MM.1S (cell line): ENCODE measurements around the gene KAT6B.

Source experiments
- DNase-seq: peaks from one replicate; pipeline ENCODE4 v3.0.0-alpha.2; 2015
- H2AFZ ChIP-seq: fragments of 300-600 bp; sonication (generic); 2 replicates; pipeline ENCODE4 v1.6.0; 2016; ENCODE audit warnings: antibody characterized with exemption, low read length
- H3F3A ChIP-seq: fragments of 300-600 bp; sonication (generic); 2 replicates; pipeline ENCODE4 v1.6.1; 2016; ENCODE audit warnings: mild to moderate bottlenecking, antibody characterized with exemption, low read length, moderate library complexity, mixed read lengths; ENCODE audit not compliant: insufficient read depth
- H3K27ac ChIP-seq: fragments of 300-600 bp; sonication (generic); 2 replicates; pipeline ENCODE4 v1.5.1; 2016; ENCODE audit warnings: mild to moderate bottlenecking, low read length
- H3K27me3 ChIP-seq: fragments of 300-600 bp; sonication (generic); replicated peaks from 2 replicates; pipeline ENCODE4 v1.6.0; 2016; ENCODE audit warnings: low read length; ENCODE audit not compliant: insufficient read depth
- H3K36me3 ChIP-seq: fragments of 300-600 bp; sonication (generic); replicated peaks from 2 replicates; pipeline ENCODE4 v1.6.1; 2016; ENCODE audit warnings: mild to moderate bottlenecking, low read length, mixed read lengths; ENCODE audit not compliant: insufficient read depth
- H3K4me1 ChIP-seq: fragments of 300-600 bp; sonication (generic); 2 replicates; pipeline ENCODE4 v1.6.1; 2016; ENCODE audit warnings: low read length, mixed read lengths
- H3K4me2 ChIP-seq: fragments of 300-600 bp; sonication (generic); 2 replicates; pipeline ENCODE4 v1.6.0; 2016; ENCODE audit warnings: low read depth, low read length
- H3K4me3 ChIP-seq: fragments of 300-600 bp; sonication (generic); 2 replicates; pipeline ENCODE4 v1.5.1; 2016; ENCODE audit warnings: low read length, mixed read lengths
- H3K79me2 ChIP-seq: fragments of 300-600 bp; sonication (generic); 2 replicates; pipeline ENCODE4 v1.6.1; 2016; ENCODE audit warnings: mixed run types, low read length, mixed read lengths
- H3K9ac ChIP-seq: fragments of 300-600 bp; sonication (generic); 2 replicates; pipeline ENCODE4 v1.6.1; 2016; ENCODE audit warnings: low read length, mixed read lengths
- H3K9me2 ChIP-seq: fragments of 300-600 bp; sonication (generic); replicated peaks from 2 replicates; pipeline ENCODE4 v1.6.1; 2016; ENCODE audit warnings: mild to moderate bottlenecking, low read length, mixed read lengths; ENCODE audit not compliant: insufficient read depth
- H3K9me3 ChIP-seq: fragments of 300-600 bp; sonication (generic); replicated peaks from 2 replicates; pipeline ENCODE4 v1.6.1; 2016; ENCODE audit warnings: mild to moderate bottlenecking, low read length, mixed read lengths; ENCODE audit not compliant: insufficient read depth
- H4K20me1 ChIP-seq: fragments of 300-600 bp; sonication (generic); 2 replicates; pipeline ENCODE4 v1.6.1; 2016; ENCODE audit warnings: mild to moderate bottlenecking, low read length, moderate library complexity, mixed read lengths; ENCODE audit not compliant: insufficient read depth
- CTCF ChIP-seq: fragments of 300-600 bp; sonication (generic); IDR thresholded peaks from 2 replicates; pipeline ENCODE4 v1.5.1; 2016; ENCODE audit warnings: antibody characterized with exemption, low read length, mixed read lengths
- EZH2 ChIP-seq: fragments of 300-600 bp; sonication (generic); optimal IDR thresholded peaks from 2 replicates; pipeline ENCODE3; 2017; ENCODE audit warnings: low read depth, mild to moderate bottlenecking, antibody characterized with exemption, low read length, mixed read lengths
- EZH2phosphoT487 ChIP-seq: fragments of 300-600 bp; sonication (generic); IDR thresholded peaks from 2 replicates; pipeline ENCODE4 v1.6.1; 2018; ENCODE audit warnings: antibody characterized with exemption, low read length

Gene KAT6B

GRCh38 chr10:74934100-74934812, 107.9 kb downstream of the KAT6B start:
- Histone ChIP-seq H3K27ac (no peak overlapping the region), H3K9me3 (no peaks in the 10 kb centered on the region), H3K4me1 (no peaks in the 10 kb centered on the region), H3K36me3 (no peaks in the 10 kb centered on the region), H3K9ac (no peak overlapping the region), H3K4me3 (no peak overlapping the region), H3F3A (no peaks in the 10 kb centered on the region), H3K4me2 (no peak overlapping the region), H4K20me1 (no peaks in the 10 kb centered on the region), H3K9me2 (no peaks in the 10 kb centered on the region), H3K79me2 (peaks cover 27% of the 10 kb centered on the region), H2AFZ (no peak overlapping the region), H3K27me3 (no peaks in the 10 kb centered on the region)
- TF ChIP-seq CTCF (no peak), EZH2phosphoT487 (no peak), EZH2 (no peak)
- DNase-seq: no peak

GRCh38 chr10:74936577-74937265, 110.3 kb downstream of the KAT6B start:
- no peak overlapping the region for H3K4me2 ChIP-seq
- no peak overlapping the region for H3K27ac ChIP-seq

GRCh38 chr10:74937266-74937856, 111.0 kb downstream of the KAT6B start:
- Histone ChIP-seq H3K79me2 (peaks cover 24% of the 10 kb centered on the region), H3K27ac (no peak overlapping the region)

More at GRCh38 chr10:74936577-74937265, 110.3 kb downstream of the KAT6B start:
- H3K9me3 ChIP-seq: no peaks in the 10 kb centered on the region
- no peaks in the 10 kb centered on the region for H3K36me3 ChIP-seq
- no peaks in the 10 kb centered on the region for H3F3A ChIP-seq
- no peaks in the 10 kb centered on the region for H3K9me2 ChIP-seq
- no peaks in the 10 kb centered on the region for H4K20me1 ChIP-seq
- DNase-seq: no peak
- H3K27me3 ChIP-seq: no peaks in the 10 kb centered on the region
- no peak for TF ChIP-seq CTCF
- TF ChIP-seq EZH2: no peak
- TF ChIP-seq EZH2phosphoT487: no peak
- no peak overlapping the region for H3K4me3 ChIP-seq
- H3K79me2 ChIP-seq: peaks cover 24% of the 10 kb centered on the region
- no peaks in the 10 kb centered on the region for H3K4me1 ChIP-seq
- no peak overlapping the region for H3K9ac ChIP-seq
- no peak overlapping the region for H2AFZ ChIP-seq

More at GRCh38 chr10:74937266-74937856, 111.0 kb downstream of the KAT6B start:
- H3K27me3 ChIP-seq: no peaks in the 10 kb centered on the region
- no peaks in the 10 kb centered on the region for H3K36me3 ChIP-seq
- no peak overlapping the region for H3K4me2 ChIP-seq
- no peaks in the 10 kb centered on the region for H4K20me1 ChIP-seq
- TF ChIP-seq CTCF: no peak
- no peak for TF ChIP-seq EZH2phosphoT487
- TF ChIP-seq EZH2: no peak
- no peaks in the 10 kb centered on the region for H3K4me1 ChIP-seq
- H2AFZ ChIP-seq: no peak overlapping the region
- H3K4me3 ChIP-seq: no peak overlapping the region
- no peaks in the 10 kb centered on the region for H3F3A ChIP-seq
- no peaks in the 10 kb centered on the region for H3K9me2 ChIP-seq
- H3K9me3 ChIP-seq: no peaks in the 10 kb centered on the region
- H3K9ac ChIP-seq: no peak overlapping the region
- DNase-seq: no peak
